GM12873 (cell line): ENCODE results near the gene CSGALNACT2.

Source experiments
- TF ChIP-seq, protein P1 (sequence below): IDR thresholded peaks from 2 replicates; pipeline ENCODE4 v1.5.1; 2012; ENCODE audit warnings: low read depth, mild to moderate bottlenecking, moderate library complexity, low read length, control low read depth; ENCODE audit not compliant: insufficient read depth; ENCODE audit errors: missing control alignments

Gene CSGALNACT2

DNA sequence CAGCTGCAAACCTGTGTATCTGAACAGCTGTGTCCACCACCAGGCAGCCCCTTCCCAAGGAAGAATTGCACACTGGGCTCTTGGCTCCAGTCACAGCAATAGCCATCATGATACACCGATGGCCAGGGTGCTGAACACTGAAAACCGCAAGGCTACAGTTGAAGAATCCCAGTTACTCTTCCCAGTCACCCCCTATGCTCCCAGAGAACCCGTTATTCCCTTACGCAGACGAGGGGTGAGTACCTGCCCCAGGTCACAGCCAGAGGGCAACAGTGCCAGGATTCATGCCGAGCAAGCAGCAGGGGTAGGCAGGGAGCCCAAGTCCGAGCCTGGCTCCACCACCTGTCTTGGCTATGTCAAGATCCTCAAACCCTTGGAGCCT lies 70.8 kb downstream of the CSGALNACT2 start:
- TF ChIP-seq, protein P1, sequence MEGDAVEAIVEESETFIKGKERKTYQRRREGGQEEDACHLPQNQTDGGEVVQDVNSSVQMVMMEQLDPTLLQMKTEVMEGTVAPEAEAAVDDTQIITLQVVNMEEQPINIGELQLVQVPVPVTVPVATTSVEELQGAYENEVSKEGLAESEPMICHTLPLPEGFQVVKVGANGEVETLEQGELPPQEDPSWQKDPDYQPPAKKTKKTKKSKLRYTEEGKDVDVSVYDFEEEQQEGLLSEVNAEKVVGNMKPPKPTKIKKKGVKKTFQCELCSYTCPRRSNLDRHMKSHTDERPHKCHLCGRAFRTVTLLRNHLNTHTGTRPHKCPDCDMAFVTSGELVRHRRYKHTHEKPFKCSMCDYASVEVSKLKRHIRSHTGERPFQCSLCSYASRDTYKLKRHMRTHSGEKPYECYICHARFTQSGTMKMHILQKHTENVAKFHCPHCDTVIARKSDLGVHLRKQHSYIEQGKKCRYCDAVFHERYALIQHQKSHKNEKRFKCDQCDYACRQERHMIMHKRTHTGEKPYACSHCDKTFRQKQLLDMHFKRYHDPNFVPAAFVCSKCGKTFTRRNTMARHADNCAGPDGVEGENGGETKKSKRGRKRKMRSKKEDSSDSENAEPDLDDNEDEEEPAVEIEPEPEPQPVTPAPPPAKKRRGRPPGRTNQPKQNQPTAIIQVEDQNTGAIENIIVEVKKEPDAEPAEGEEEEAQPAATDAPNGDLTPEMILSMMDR = no peak

DNA sequence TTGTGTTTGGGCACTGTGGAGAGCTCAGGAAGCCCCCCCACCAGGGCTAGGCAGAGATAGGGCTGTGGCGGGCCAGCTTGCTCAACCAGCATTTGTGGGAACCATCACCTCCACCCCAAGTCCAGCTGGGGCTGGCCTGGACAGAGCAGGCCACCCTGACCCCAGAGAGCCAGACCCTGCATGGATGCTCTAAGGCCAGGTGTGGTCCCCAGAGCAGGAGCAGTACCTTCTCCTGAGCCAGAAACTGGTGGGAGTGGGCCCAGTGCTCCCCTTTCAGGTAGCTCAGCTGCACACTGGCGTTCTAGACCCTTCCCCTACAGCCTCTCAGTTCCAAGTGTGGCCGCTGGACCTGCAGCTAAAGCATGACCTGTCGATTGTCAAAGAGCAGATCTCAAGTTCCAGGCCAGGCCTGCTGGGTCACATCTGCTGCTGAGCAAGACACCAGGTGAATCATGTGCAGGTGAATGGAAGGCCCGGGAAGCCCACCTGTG lies 71.5 kb downstream of the CSGALNACT2 start:
- TF ChIP-seq, protein P1 = no peak

DNA sequence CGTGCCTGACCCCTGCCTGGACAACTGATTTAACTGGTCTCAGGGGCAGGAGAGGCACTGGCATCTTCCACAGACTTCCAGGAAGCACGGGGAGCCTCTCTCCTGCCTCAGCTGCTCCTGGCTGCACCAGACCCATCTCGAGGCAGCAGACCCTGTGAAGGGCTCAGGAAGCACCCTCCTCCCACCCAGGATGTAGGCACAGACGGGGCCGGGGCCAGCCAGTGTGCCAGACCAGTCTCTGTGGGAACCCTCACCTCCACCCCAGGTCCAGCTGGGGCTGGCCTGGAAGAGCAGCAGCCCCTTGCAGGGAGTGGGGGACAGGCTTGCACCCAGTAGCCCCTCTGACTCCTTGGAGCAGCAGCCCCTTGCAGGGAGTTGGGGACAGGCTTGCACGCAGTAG lies 72.3 kb downstream of the CSGALNACT2 start:
- TF ChIP-seq, protein P1 = no peak

DNA sequence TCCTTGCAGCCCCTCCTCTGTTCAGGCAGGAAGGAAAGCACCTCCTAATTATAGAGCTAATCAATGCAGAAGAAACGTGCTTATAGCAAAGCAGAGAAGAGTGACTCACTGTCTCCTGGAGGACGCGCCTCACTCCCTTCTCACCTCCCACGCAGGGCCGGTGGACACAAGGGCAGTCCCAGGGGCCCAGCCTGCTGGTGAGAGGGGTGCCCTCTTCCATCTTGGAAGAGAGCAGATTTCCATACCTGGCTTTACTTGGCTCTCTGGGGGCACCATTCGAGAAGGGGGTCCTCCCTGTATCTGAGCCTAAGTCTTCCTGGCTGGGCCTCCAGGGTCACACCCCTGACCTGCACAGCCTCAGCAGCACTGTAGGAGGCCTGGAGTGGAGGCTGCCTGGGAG lies 72.8 kb downstream of the CSGALNACT2 start:
- TF ChIP-seq, protein P1 = no peak

DNA sequence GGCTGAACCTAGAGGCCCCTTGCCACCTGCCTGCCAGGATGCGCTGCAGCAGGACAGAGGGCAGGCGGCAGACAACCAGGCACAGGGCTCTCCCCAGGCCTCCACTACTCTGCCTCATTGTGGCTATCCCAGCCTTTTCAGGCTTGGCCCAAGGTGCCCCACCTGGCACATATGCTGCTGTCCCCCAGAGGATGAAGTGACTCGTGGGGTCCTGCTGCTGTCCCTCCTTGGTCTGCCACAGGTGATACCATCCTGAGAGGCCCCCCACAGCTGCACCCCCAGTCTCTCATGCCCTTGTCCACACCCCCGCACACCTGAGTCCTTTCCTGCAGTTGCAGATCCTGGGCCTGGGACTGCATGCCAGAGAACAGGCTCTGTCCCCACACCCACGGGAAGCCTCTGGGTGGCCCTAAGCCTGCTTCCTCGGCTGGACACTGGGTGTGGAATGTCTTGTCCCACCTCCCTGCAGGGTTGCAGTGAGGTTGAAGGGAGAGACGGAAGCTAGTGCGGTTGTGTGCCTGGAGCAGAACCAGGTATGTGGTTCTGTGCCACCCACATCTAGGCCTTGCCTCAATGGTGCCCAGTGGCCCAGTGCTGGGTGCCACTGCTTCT lies 73.3 kb downstream of the CSGALNACT2 start:
- TF ChIP-seq, protein P1 = no peak

DNA sequence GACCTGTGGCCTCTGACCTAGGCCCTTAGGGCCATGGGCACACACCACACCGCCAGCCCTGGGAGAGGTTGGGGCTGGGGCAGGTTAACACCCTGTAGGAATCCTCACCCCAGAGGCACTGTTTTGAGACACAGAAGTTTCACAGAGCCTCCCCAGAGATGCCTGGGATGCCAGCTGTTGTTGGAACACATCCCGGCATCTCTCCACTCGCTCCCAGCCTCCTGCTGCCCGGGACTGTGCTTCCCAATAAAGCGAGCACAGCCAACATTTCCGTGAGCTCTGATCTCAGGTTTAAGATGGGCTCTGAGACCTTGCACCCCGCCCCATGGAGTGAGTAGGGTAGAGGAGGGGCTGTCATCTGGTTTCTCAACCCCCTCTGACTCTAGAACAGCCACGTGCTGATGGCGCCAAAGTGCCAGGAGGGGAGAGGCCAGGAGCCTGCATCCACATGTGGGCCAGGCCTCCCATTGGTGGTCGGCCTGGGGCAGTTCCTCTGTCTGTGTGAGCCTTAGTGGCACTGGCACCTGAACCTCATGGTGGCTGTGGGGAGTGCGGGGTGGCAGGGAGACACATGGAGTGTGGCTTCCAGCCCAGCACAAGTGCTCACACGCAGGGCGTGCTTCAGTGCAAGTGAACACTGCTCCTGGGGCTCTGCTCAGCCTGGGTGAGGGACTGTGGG lies 73.9 kb downstream of the CSGALNACT2 start:
- TF ChIP-seq, protein P1 = no peak

DNA sequence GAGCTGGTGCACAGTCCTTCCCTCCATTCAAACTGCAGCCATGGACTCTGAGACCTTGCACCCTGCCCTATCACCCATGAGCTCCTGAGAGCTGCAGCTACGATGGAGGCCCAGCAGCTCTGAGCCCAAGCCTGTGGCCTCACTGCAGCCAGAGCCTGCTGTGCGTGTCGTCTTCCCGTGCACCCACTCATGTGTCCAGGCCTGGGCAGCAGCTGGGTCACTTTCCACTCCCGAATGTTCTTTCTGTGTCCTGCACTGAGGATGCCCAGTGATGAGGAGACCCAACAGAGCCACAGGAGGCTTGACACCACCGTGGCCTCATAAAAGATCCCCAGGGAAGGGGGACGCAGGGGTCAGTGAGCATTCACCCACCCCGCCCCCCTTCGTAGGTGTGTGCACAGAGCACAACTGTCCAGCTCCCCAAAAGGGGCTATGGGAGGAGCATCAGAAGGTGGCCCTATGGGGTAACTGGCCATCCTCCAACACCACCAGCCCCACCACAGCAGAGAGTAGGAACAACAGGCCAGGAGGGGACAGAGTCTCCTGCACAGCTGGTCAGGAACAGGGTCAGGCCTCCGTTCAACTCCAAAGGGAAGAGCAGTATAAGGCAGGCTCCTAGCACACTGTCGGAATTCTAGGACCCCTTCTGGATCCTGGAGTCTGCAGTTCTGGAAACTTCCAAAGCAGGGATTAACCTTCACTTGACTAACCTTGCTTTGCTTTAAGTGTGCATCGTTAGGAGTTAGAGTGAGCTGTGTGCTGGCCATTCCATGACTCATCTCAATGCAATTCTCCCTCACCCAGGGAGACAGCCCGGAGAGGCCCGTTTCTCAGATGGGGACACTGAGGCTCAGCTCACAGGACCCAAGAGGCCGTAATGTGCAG lies 76.1 kb downstream of the CSGALNACT2 start:
- TF ChIP-seq, protein P1 = no peak
